ENCODE results near the gene NBAS. TPM values are rescaled to one million over a fixed set of nuclear protein-coding genes. Genes with fewer than 3 reads are reported as not detected.

The NBAS gene
- total and polyA plus RNA-seq, 2 donors (not counting 3 experiments of a cell fraction or from before 2014, with no cell fraction given), result 29.4 to 43.0 TPM

- dilution Hi-C loops (cut with MboI; ENCODE audit: extremely low pct_ligation_motif_present, low sequenced_read_pairs), result no loop called here
- no peak overlapping the region for H2AFZ ChIP-seq (ENCODE audit: low read depth, low read length)
- BruUV-seq (replicated peaks), result no TSS peak
Measured at GRCh38 chr2:15311201-15311907, 249.8 kb downstream of the NBAS start.

GRCh38 chr2:15307526-15307925 is 253.6 kb downstream of the NBAS start:
- Histone ChIP-seq H3K4me3 (replicated peaks in 1 of 3; ENCODE audit: insufficient read depth in 1 of 3, low read depth in 1 of 3, low read length in 3 of 3) (no peak overlapping the region), H2AFZ (ENCODE audit: low read depth, low read length) (no peak overlapping the region), H3K27ac (ENCODE audit: insufficient read depth, low read depth, low read length) (no peak overlapping the region), H3K9ac (replicated peaks; ENCODE audit: extremely low read depth, insufficient read depth, low read length) (no peak overlapping the region), H3K9me1 (replicated peaks; ENCODE audit: control insufficient read depth, extremely low read depth, insufficient read depth, low read length) (no peaks in the 10 kb centered on the region), H4K20me1 (replicated peaks; ENCODE audit: control insufficient read depth, extremely low read depth, insufficient read depth, low read length) (no peaks in the 10 kb centered on the region), H3K9me3 (replicated peaks; ENCODE audit: control insufficient read depth, insufficient read depth, low read length) (no peaks in the 10 kb centered on the region), H3K4me2 (ENCODE audit: insufficient read depth, low read length) (no peak overlapping the region), H3K36me3 (ENCODE audit: control insufficient read depth in 2 of 2, extremely low read depth in 1 of 2, insufficient read depth in 2 of 2, low read length in 2 of 2) (peaks cover 2 to 7% of the 10 kb centered on the region in 2 experiments), H3K79me2 (ENCODE audit: control insufficient read depth, insufficient read depth, low read length) (no peaks in the 10 kb centered on the region), H3K4me1 (ENCODE audit: control insufficient read depth, extremely low read depth, insufficient read depth, low read length) (no peaks in the 10 kb centered on the region), H3K27me3 (ENCODE audit: control insufficient read depth in 2 of 2, insufficient read depth in 2 of 2, low read length in 2 of 2) (no peaks in the 10 kb centered on the region)
- dilution Hi-C loops (cut with MboI; ENCODE audit: extremely low pct_ligation_motif_present, low sequenced_read_pairs) (no loop called here), intact Hi-C loops (cut with micrococcal nuclease) (no loop called here)
- TF ChIP-seq JUN (IDR thresholded peaks at IDR 0.05; ENCODE audit: borderline replicate concordance, insufficient read depth, insufficient read length, low read depth) (no peak), MAX (IDR thresholded peaks at IDR 0.05; ENCODE audit: insufficient read depth, insufficient read length) (no peak), POLR2AphosphoS5 (IDR thresholded peaks at IDR 0.05; ENCODE audit: insufficient read depth, low read depth, low read length) (no peak), GATA2 (IDR thresholded peaks at IDR 0.05; ENCODE audit: insufficient read depth, insufficient read length, low read depth, low read length) (no peak), POLR2A (IDR thresholded peaks at IDR 0.05; ENCODE audit: low read depth, low read length) (no peak), CTCF (IDR thresholded peaks at IDR 0.05; ENCODE audit: extremely low read depth in 1 of 2, insufficient read depth in 1 of 2, low read depth in 1 of 2, low read length in 2 of 2) (no peak)
- no TSS peak for BruUV-seq (replicated peaks)
- POLR2A ChIA-PET, result no interaction called here
- FAIRE-seq, result no peak
- CTCF ChIA-PET, result interaction anchor here (1.0 kb wide), 1 partner anchor 270 kb away, joined by 4 read pairs; no protein-coding TSS in a partner anchor
- DNase-seq (ENCODE audit: low read depth, low spot score), result no peak

More at GRCh38 chr2:15311201-15311907, 249.8 kb downstream of the NBAS start:
- POLR2A ChIA-PET, result no interaction called here
- FAIRE-seq (no peak), DNase-seq (ENCODE audit: low read depth, low spot score) (no peak)
- CTCF ChIA-PET, result no interaction called here
- no peaks in the 10 kb centered on the region for H3K9me3 ChIP-seq (replicated peaks; ENCODE audit: control insufficient read depth, insufficient read depth, low read length)
- H3K4me1 ChIP-seq (ENCODE audit: control insufficient read depth, extremely low read depth, insufficient read depth, low read length), result no peaks in the 10 kb centered on the region
- no peaks in the 10 kb centered on the region for H3K27me3 ChIP-seq (ENCODE audit: control insufficient read depth in 2 of 2, insufficient read depth in 2 of 2, low read length in 2 of 2)
- H3K27ac ChIP-seq (ENCODE audit: insufficient read depth, low read depth, low read length), result no peak overlapping the region
- H3K9me1 ChIP-seq (replicated peaks; ENCODE audit: control insufficient read depth, extremely low read depth, insufficient read depth, low read length), result no peaks in the 10 kb centered on the region
- no peak overlapping the region for H3K9ac ChIP-seq (replicated peaks; ENCODE audit: extremely low read depth, insufficient read depth, low read length)
- H4K20me1 ChIP-seq (replicated peaks; ENCODE audit: control insufficient read depth, extremely low read depth, insufficient read depth, low read length), result no peaks in the 10 kb centered on the region
- H3K4me2 ChIP-seq (ENCODE audit: insufficient read depth, low read length), result no peak overlapping the region
- intact Hi-C loops (cut with micrococcal nuclease), result no loop called here
- H3K79me2 ChIP-seq (ENCODE audit: control insufficient read depth, insufficient read depth, low read length), result no peaks in the 10 kb centered on the region
- H3K4me3 ChIP-seq (replicated peaks in 1 of 3; ENCODE audit: insufficient read depth in 1 of 3, low read depth in 1 of 3, low read length in 3 of 3), result no peak overlapping the region
- H3K36me3 ChIP-seq (ENCODE audit: control insufficient read depth in 2 of 2, extremely low read depth in 1 of 2, insufficient read depth in 2 of 2, low read length in 2 of 2), result peaks cover 2 to 3% of the 10 kb centered on the region in 2 experiments
- TF ChIP-seq MAX (IDR thresholded peaks at IDR 0.05; ENCODE audit: insufficient read depth, insufficient read length) (no peak), GATA2 (IDR thresholded peaks at IDR 0.05; ENCODE audit: insufficient read depth, insufficient read length, low read depth, low read length) (no peak), FOS (IDR thresholded peaks at IDR 0.05; ENCODE audit: borderline replicate concordance, insufficient read depth, low read length) (no peak), MYC (IDR thresholded peaks at IDR 0.05; ENCODE audit: low read depth, low read length) (no peak), EZH2 (IDR thresholded peaks at IDR 0.05; ENCODE audit: borderline replicate concordance, low read depth, low read length, severe bottlenecking) (no peak)

Data from endothelial cell of umbilical vein (primary cell).